Esophagus squamous epithelium (tissue), 5 donors: ENCODE results near the gene STK24. TPM values are rescaled to one million over a fixed set of nuclear protein-coding genes. Genes with fewer than 3 reads are reported as not detected.
A peak's percentile ranks its signal among the peaks of the same experiment; 100 is the strongest.

Source experiments
- DNase-seq: peaks from one replicate; lab custom pipeline; 2025; lab: John Stamatoyannopoulos, UW
- H3K27ac ChIP-seq, 4 donors: fragments of 200-600 bp; sonication (generic); one replicate each; pipeline ENCODE4 v1.5.1; 2016 to 2019; ENCODE audit warnings: mild to moderate bottlenecking in 1 of 4
- H3K27me3 ChIP-seq, 4 donors: fragments of 200-600 bp; sonication (generic); 1 replicate in 3 of 4; 2 replicates in 1 of 4; pipeline versions ENCODE4 v1.5.1 to v1.6.0; 2017 to 2021; ENCODE audit warnings: antibody characterized with exemption in 1 of 4
- H3K36me3 ChIP-seq, 3 donors: fragments of 200-600 bp; sonication (generic); one replicate each; pipeline ENCODE4 v1.5.1; 2016 to 2019
- H3K4me1 ChIP-seq, 3 donors: fragments of 200-600 bp; sonication (generic); one replicate each; pipeline ENCODE4 v1.5.1; 2017 to 2019
- H3K4me3 ChIP-seq, 4 donors: fragments of 200-600 bp; sonication (generic); 1 replicate in 3 of 4; 2 replicates in 1 of 4; pipeline ENCODE4 v1.5.1; 2016 to 2019; ENCODE audit warnings: mild to moderate bottlenecking in 2 of 4, moderate library complexity in 1 of 4
- H3K9me3 ChIP-seq, 3 donors: fragments of 200-600 bp; sonication (generic); one replicate each; pipeline ENCODE4 v1.5.1; 2016 to 2019
- POLR2A ChIP-seq, 4 donors: fragments of 450-650 bp; IDR thresholded peaks; one replicate each; pipeline ENCODE4 v1.6.1; 2017; ENCODE audit warnings: antibody characterized with exemption in 4 of 4, mild to moderate bottlenecking in 4 of 4, moderate library complexity in 3 of 4
- WGBS, 2 donors: methylation state at CpG; one replicate each; pipeline ENCODE4 v1.1.5; 2018; 5-methylcytosine and 5-hydroxymethylcytosine counted together
- intact Hi-C: fragments of 100-400 bp; cut with DNase I; formaldehyde crosslinking; loops from one replicate; pipeline ENCODE4 v1.15.0; 2022
- total RNA-seq, 4 donors: library from RNA; depleted of rRNA; stranded (reverse); fragments of >200 nt; gene quantifications; one replicate each; pipeline ENCODE4 v1.1.0, GENCODE V29; 2016
- TF ChIP-seq, protein P1 (sequence below), 6 experiments: fragments of 450-650 bp in 4 of 6; fragments of 200-600 bp in 2 of 6; sonication (generic) in 2 of 6; IDR thresholded peaks; one replicate each; pipeline ENCODE4 v1.5.1; 2016 to 2019; ENCODE audit warnings: antibody characterized with exemption in 6 of 6, mild to moderate bottlenecking in 4 of 6, moderate library complexity in 4 of 6
- donor health status: DM: yes; HTN: yes; CAD: no.

The STK24 gene
- total RNA-seq, 4 donors from 2014 or later: 119 to 156 (median 130) TPM

DNA sequence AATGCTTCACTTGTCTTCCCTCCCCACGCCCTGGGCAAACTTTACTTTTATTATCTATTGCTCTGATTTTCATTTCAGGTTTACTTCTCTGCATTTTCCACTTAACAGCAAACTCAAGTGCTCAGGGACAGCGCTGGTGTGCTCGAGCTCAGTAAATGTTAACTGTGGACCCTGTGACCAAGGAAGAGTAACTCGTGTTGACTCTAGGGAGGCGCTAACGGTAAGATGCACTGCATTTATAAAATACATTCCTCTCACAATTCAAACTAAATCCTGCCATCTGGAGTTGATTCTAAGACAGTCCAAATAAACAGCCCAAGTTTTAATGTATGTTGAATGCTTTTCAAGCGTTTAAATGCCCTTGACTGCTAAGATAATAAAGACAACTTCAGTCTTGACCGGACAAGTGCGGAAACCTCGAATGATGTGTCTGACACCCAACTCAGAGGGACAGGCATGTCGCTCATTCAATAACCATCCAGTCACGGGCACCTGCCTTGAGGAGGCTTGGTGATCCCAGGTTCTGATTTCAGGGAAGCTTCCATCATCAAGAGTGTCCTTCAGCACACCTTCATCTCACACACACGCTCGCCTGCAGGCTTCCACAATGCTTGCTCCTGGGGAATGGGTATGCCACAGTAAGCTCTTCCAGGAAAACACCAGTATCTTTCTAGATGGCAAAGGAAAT, 93.2 kb downstream of the STK24 start:
- Histone ChIP-seq H3K27me3 (no peaks in the 10 kb centered on the region), H3K27ac (peak overlapping the region; percentile 86 to 90 (median 88)), H3K4me1 (peaks cover 43 to 99% (median 62%) of the 10 kb centered on the region in 3 donors), H3K36me3 (peaks cover 0 to 18% (median 5%) of the 10 kb centered on the region in 3 donors), H3K9me3 (no peaks in the 10 kb centered on the region), H3K4me3 (peak overlapping the region in 3 of 4 donors; percentile 13 to 44 (median 17))
- WGBS, 2 donors: 49 to 68% methylated on average over 14 of the region's 14 CpGs
- no peak for TF ChIP-seq POLR2A (IDR thresholded peaks at IDR 0.05)
- TF ChIP-seq, protein P1, sequence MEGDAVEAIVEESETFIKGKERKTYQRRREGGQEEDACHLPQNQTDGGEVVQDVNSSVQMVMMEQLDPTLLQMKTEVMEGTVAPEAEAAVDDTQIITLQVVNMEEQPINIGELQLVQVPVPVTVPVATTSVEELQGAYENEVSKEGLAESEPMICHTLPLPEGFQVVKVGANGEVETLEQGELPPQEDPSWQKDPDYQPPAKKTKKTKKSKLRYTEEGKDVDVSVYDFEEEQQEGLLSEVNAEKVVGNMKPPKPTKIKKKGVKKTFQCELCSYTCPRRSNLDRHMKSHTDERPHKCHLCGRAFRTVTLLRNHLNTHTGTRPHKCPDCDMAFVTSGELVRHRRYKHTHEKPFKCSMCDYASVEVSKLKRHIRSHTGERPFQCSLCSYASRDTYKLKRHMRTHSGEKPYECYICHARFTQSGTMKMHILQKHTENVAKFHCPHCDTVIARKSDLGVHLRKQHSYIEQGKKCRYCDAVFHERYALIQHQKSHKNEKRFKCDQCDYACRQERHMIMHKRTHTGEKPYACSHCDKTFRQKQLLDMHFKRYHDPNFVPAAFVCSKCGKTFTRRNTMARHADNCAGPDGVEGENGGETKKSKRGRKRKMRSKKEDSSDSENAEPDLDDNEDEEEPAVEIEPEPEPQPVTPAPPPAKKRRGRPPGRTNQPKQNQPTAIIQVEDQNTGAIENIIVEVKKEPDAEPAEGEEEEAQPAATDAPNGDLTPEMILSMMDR (IDR thresholded peaks at IDR 0.05): no peak
- intact Hi-C loops: no loop called here
- DNase-seq: no peak

- peak overlapping the region in 3 of 4 donors; percentile 3 to 38 (median 17) for H3K4me3 ChIP-seq
- H3K36me3 ChIP-seq: peaks cover 0 to 17% (median 5%) of the 10 kb centered on the region in 3 donors
- peak overlapping the region; percentile 86 to 90 (median 88) for H3K27ac ChIP-seq
- WGBS, 2 donors: 52% methylated on average over 12 to 17 of the region's 28 CpGs
- no peaks in the 10 kb centered on the region for H3K27me3 ChIP-seq
- DNase-seq: no peak
- intact Hi-C loops: no loop called here
- TF ChIP-seq POLR2A (IDR thresholded peaks at IDR 0.05): no peak
- TF ChIP-seq, protein P1 (IDR thresholded peaks at IDR 0.05): peak in 1 of 6 experiments; percentile 9
- peaks cover 49 to 99% (median 68%) of the 10 kb centered on the region in 3 donors for H3K4me1 ChIP-seq
- no peaks in the 10 kb centered on the region for H3K9me3 ChIP-seq
These were observed 94.1 kb downstream of the STK24 start for GRCh38 chr13:98482476-98483444.

DNA sequence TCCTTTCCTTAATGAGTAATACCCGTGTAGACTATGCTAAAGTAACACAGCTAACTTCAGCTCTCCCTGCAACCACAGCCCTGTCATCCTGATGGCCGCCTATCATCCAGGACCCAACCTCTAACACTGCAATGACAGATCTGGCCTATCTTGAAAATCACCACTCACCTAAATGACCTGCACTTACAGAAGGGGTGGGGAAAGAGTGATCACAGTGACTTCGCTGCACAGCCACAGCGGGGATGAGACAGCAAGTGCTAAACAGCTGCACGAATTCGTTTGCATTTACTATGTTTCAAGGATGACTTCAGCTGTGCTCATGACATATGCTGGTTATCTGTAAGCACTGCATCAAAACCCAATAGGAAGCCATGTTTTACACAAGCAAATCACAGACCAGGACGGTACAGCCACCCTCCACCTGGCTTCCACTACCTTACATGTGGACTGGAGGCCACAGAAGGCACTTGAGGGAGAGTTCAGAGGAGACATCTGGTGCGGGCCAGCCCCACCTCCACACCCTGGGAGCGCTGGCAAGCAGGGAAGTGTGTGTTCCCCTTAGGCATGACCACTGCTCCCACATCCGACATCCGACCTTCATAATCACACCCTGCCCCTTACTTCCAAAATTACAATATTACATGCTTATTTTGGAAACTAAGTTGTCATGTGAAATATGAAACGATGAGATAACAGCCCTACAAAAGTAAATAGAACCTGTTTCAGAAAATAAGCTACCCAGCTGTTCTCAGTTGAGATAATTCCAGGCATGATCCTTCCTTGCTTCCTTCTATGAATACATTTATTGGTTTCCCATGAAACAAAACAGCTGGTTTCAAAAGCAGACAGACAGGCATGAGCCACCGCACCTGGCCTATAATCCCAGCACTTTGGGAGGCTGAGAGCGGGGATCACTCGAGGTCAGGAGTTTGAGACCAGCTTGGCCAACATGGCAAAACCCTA, 95.7 kb downstream of the STK24 start:
- peak overlapping the region; percentile 35 to 89 (median 76) for H3K27ac ChIP-seq
- no peaks in the 10 kb centered on the region for H3K27me3 ChIP-seq
- no peak for TF ChIP-seq POLR2A (IDR thresholded peaks at IDR 0.05)
- TF ChIP-seq, protein P1 (IDR thresholded peaks at IDR 0.05): no peak
- DNase-seq: no peak
- WGBS, 2 donors: 59 to 81% methylated on average over 14 to 15 of the region's 15 CpGs
- intact Hi-C loops: no loop called here
- no peaks in the 10 kb centered on the region for H3K9me3 ChIP-seq
- H3K36me3 ChIP-seq: peaks cover 0 to 17% (median 5%) of the 10 kb centered on the region in 3 donors
- peaks cover 55 to 99% (median 71%) of the 10 kb centered on the region in 3 donors for H3K4me1 ChIP-seq
- H3K4me3 ChIP-seq: no peak overlapping the region

DNA sequence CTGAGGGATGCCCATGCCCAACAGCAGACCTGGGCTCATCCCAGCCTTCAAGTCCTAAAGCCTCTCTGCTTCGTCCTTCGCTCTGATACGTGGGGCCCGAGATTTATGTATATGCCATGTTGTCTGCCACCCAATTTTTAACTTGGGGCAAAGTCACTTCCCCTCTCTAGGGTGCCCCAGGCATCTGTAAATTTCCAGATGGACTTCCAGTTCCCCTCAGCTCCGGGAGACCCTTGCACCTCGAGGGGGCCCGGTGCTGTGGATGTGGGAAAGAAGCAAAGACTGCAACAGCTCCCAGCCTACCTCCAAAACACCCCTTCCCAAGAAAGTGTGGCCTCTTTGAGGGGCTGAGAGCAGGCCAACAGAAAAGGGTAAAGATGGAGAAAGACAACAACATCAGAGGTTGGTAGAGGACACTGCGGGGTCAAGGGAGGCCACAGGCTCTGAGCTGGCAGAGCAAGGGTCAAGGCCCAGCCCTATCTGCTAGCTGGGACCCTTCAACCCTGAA, 97.4 kb downstream of the STK24 start:
- Histone ChIP-seq H3K27ac (peak overlapping the region in 2 of 4 donors; percentile 43 to 89), H3K27me3 (no peaks in the 10 kb centered on the region), H3K4me1 (peaks cover 49 to 99% (median 62%) of the 10 kb centered on the region in 3 donors), H3K4me3 (no peak overlapping the region), H3K9me3 (no peaks in the 10 kb centered on the region), H3K36me3 (peaks cover 3 to 24% (median 10%) of the 10 kb centered on the region in 3 donors)
- DNase-seq: no peak
- TF ChIP-seq POLR2A (IDR thresholded peaks at IDR 0.05): no peak
- TF ChIP-seq, protein P1 (IDR thresholded peaks at IDR 0.05): no peak
- intact Hi-C loops: loop anchor here (5.0 kb wide), 1 partner anchor 98 kb away; the partner anchor contains the start of gene STK24
- 93 to 99% methylated on average over 5 of the region's 8 CpGs for WGBS, 2 donors
